Neuronal stem cell (in vitro differentiated cells): ENCODE results near the gene RERG.

Experiments
- DNase-seq: peaks from one replicate; pipeline ENCODE4 v3.0.0-alpha.2; 2013; ENCODE audit warnings: low spot score
- H2AFZ ChIP-seq: one replicate; pipeline ENCODE4 v1.6.1; 2013; ENCODE audit warnings: mild to moderate bottlenecking, low read length, inconsistent platforms
- H2AK5ac ChIP-seq: 2 replicates; pipeline ENCODE4 v1.6.1; 2013; ENCODE audit warnings: low read depth, mild to moderate bottlenecking, inconsistent platforms, low read length, moderate library complexity, mixed read lengths
- H2BK120ac ChIP-seq: 2 replicates; pipeline ENCODE4 v1.6.1; 2013; ENCODE audit warnings: low read depth, mild to moderate bottlenecking, inconsistent platforms, low read length, moderate library complexity, mixed read lengths
- H2BK12ac ChIP-seq: one replicate; pipeline ENCODE4 v1.6.1; 2013; ENCODE audit warnings: low read length, inconsistent platforms
- H2BK15ac ChIP-seq: 2 replicates; pipeline ENCODE4 v1.6.1; 2013; ENCODE audit warnings: mild to moderate bottlenecking, low read length, inconsistent platforms, mixed read lengths
- H2BK5ac ChIP-seq: one replicate; pipeline ENCODE4 v1.6.1; 2013; ENCODE audit warnings: inconsistent platforms, mild to moderate bottlenecking, low read length, moderate library complexity
- H3K14ac ChIP-seq: one replicate; pipeline ENCODE4 v1.6.1; 2013; ENCODE audit warnings: low read length, inconsistent platforms
- H3K18ac ChIP-seq: 2 replicates; pipeline ENCODE4 v1.6.1; 2013; ENCODE audit warnings: low read length, inconsistent platforms
- H3K23ac ChIP-seq: 2 replicates; pipeline ENCODE4 v1.6.1; 2013; ENCODE audit warnings: low read depth, mild to moderate bottlenecking, mixed read lengths, low read length, inconsistent platforms; ENCODE audit not compliant: poor library complexity
- H3K27ac ChIP-seq: replicated peaks from 3 replicates; pipeline ENCODE4 v1.5.1; 2013; ENCODE audit warnings: low read length, inconsistent platforms
- H3K27me3 ChIP-seq, 3 experiments: 2 replicates each; pipeline ENCODE4 v1.6.1; 2013; ENCODE audit warnings: low read length in 3 of 3, mild to moderate bottlenecking in 2 of 3, inconsistent platforms in 1 of 3, low read depth in 1 of 3, mixed read lengths in 1 of 3, moderate library complexity in 1 of 3; ENCODE audit not compliant: control insufficient read depth in 3 of 3, insufficient read depth in 3 of 3
- H3K36me3 ChIP-seq, 2 donors: replicated peaks in 1 of 2; 2 replicates each; pipeline ENCODE4 v1.6.1; 2013; ENCODE audit warnings: low read length in 2 of 2; ENCODE audit not compliant: control insufficient read depth in 2 of 2, insufficient read depth in 2 of 2
- H3K4ac ChIP-seq: 2 replicates; pipeline ENCODE4 v1.6.1; 2013; ENCODE audit warnings: inconsistent platforms, mild to moderate bottlenecking, low read length, moderate library complexity
- H3K4me1 ChIP-seq, 2 donors: 1 replicate in 1 of 2; 2 replicates in 1 of 2; pipeline ENCODE4 v1.6.1; 2013; ENCODE audit warnings: low read length in 2 of 2, low read depth in 1 of 2; ENCODE audit not compliant: control insufficient read depth in 2 of 2, insufficient read depth in 1 of 2
- H3K4me2 ChIP-seq: one replicate; pipeline ENCODE4 v1.6.1; 2013; ENCODE audit warnings: mild to moderate bottlenecking, low read length, inconsistent platforms; ENCODE audit not compliant: insufficient read depth, poor library complexity, severe bottlenecking
- H3K4me3 ChIP-seq, 2 donors: 2 replicates each; pipeline ENCODE4 v1.5.1; 2013; ENCODE audit warnings: low read length in 2 of 2, mild to moderate bottlenecking in 2 of 2, inconsistent platforms in 1 of 2, moderate library complexity in 1 of 2
- H3K79me1 ChIP-seq: one replicate; pipeline ENCODE4 v1.6.1; 2013; ENCODE audit warnings: low read depth, mild to moderate bottlenecking, inconsistent platforms, low read length, moderate library complexity
- H3K9ac ChIP-seq: one replicate; pipeline ENCODE4 v1.6.1; 2013; ENCODE audit warnings: mild to moderate bottlenecking, low read depth, low read length, inconsistent platforms; ENCODE audit not compliant: poor library complexity
- H3K9me3 ChIP-seq, 2 donors: replicated peaks in 1 of 2; 2 replicates each; pipeline versions ENCODE3 to v1.6.1; 2013; ENCODE audit warnings: low read length in 2 of 2, mild to moderate bottlenecking in 2 of 2, inconsistent platforms in 1 of 2, low read depth in 1 of 2, mixed read lengths in 1 of 2, moderate library complexity in 1 of 2; ENCODE audit not compliant: control insufficient read depth in 2 of 2, insufficient read depth in 1 of 2
- H4K8ac ChIP-seq: one replicate; pipeline ENCODE4 v1.6.1; 2013; ENCODE audit warnings: low read depth, mild to moderate bottlenecking, inconsistent platforms, low read length, moderate library complexity
- H4K91ac ChIP-seq: one replicate; pipeline ENCODE4 v1.6.1; 2013; ENCODE audit warnings: low read length, low read depth, mild to moderate bottlenecking, inconsistent platforms; ENCODE audit not compliant: poor library complexity
- WGBS, 2 donors: extraction: QIAGEN DNeasy Blood & Tissue Kit; methylation state at CpG; one replicate each; pipeline ENCODE4 v1.1.7; 2013; ENCODE audit warnings: missing lambda C conversion rate in 2 of 2, mixed read lengths in 1 of 2; ENCODE audit not compliant: insufficient read length in 2 of 2, insufficient replicate concordance in 1 of 2; ENCODE audit errors: extremely low coverage in 2 of 2; 5-methylcytosine and 5-hydroxymethylcytosine counted together

RERG gene

DNA sequence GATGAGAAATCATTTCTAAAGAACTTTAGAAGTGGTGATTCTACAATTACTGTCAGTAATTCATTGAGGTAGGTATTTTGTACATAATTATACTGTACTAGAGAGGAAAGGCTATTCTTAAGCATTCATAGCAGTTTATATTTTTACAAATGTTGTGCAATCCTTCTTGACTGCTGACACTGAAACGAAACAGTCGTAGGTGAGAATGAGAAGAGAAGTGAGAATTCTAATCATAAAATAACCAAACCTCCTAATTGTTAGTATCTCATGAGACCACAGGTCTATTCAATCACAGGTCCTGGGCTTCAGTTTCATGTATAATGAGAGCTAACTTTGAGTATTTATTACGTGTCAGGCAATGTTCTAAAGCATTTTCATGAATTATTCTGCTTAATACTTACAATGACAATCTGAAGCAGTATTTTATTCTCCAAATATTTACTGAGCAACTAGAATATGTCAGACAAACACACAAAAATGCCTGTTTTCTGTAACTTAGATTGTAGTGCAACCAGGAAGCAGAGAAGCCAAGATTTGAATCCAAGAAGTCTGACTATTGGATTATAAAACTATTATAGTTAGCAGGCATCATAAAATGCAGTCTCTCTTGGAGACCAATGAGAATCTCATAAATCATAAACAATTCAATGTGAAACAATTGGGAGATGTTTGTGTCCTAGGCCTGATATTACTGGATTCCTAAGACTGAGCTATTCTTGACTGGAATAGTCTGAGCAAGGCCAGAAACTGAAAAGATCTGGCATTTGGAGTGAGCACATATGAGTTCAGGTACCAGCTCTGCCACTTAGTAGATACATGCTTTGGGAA, 24.3 kb downstream of the RERG start:
- Histone ChIP-seq H3K4me2 (no peak overlapping the region), H3K14ac (no peak overlapping the region), H2AFZ (no peak overlapping the region), H2BK15ac (no peak overlapping the region), H4K8ac (no peak overlapping the region), H3K4me1 (peaks cover 0 to 3% of the 10 kb centered on the region in 2 donors), H3K36me3 (no peaks in the 10 kb centered on the region), H2BK5ac (no peak overlapping the region), H4K91ac (no peak overlapping the region), H2BK12ac (no peak overlapping the region), H3K27me3 (peaks cover 0 to 2% (median 0%) of the 10 kb centered on the region in 3 experiments), H3K9me3 (no peaks in the 10 kb centered on the region), H2BK120ac (no peak overlapping the region), H3K27ac (no peak overlapping the region), H3K18ac (no peak overlapping the region), H3K4ac (no peak overlapping the region), H3K79me1 (peaks cover 1% of the 10 kb centered on the region), H3K9ac (no peak overlapping the region), H2AK5ac (no peak overlapping the region), H3K23ac (no peak overlapping the region), H3K4me3 (no peak overlapping the region)
- no CpG with 5 or more reads among the region's 3 CpGs for WGBS, 2 donors
- no peak for DNase-seq

DNA sequence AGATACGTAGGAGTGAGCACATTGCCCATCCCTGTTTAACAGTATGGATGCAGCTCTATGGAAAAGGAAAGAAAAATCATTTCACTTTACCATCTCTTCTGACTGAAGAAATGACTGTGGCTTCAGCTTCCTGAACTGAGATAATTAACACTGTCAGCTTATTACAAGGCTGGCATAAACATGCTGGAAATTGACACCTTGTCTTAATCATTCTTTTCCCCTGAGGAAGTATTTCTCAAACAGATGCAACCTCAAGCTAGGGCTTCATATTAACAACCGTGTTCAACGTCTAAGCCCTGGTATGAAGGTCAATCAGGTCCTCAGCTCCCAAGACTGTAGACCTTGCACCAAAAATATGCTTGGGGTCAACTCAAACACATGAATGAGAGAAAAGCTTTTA, 25.0 kb downstream of the RERG start:
- Histone ChIP-seq H2AFZ (no peak overlapping the region), H3K4me2 (no peak overlapping the region), H2BK120ac (no peak overlapping the region), H3K4ac (no peak overlapping the region), H3K79me1 (peaks cover 1% of the 10 kb centered on the region), H3K27ac (no peak overlapping the region), H3K18ac (no peak overlapping the region), H4K91ac (no peak overlapping the region), H3K4me3 (no peak overlapping the region), H2BK5ac (no peak overlapping the region), H3K14ac (no peak overlapping the region), H2BK12ac (no peak overlapping the region), H4K8ac (no peak overlapping the region), H2AK5ac (no peak overlapping the region), H3K27me3 (peaks cover 0 to 2% (median 0%) of the 10 kb centered on the region in 3 experiments), H3K23ac (no peak overlapping the region), H3K9ac (no peak overlapping the region), H3K36me3 (no peaks in the 10 kb centered on the region), H3K4me1 (peaks cover 0 to 3% of the 10 kb centered on the region in 2 donors), H2BK15ac (no peak overlapping the region), H3K9me3 (no peaks in the 10 kb centered on the region)
- WGBS, 2 donors = no CpG with 5 or more reads among the region's 3 CpGs
- no peak for DNase-seq

DNA sequence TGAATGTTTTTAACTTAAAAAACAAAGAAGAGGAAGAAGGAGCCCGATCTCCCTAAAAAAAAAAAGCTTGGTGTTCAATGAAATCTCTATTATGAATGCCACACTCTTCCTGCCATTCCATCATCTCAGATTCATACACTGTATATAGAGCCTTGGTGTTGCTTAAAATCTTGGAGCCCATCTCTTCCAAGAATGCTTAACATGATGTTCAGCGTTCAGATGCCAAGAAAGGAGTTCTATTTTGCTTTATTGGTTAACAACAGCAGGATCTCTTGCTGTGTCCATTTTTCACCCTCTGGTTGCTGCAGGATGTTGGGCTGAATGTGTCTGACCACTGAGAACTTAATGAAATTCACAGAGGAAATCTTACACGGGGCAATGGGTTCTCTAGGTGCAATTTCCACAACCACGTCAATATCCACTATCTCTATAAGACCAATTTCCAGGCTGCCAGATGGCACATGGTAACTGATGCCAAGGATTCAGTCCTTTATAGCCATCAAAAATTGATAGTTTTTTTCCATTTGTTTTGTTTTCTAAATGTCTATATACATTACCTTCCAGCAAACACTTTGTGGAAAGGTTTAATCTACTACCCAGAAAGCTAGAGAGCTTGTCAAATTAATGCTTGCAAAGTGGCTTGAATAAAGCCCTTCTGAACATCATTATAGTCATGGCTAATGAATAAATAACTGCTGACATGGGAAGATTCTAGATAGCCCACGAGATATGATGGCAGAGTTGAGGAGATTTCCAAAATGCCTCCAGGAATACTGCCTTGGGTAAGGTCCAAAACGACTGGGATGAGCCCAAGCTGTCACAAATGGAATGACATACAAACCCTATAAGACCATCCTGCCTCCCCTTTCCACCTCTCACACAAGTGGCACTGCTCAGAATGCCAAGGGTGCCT, 26.5 kb downstream of the RERG start:
- H3K9me3 ChIP-seq = no peaks in the 10 kb centered on the region
- H3K27ac ChIP-seq = no peak overlapping the region
- no peak overlapping the region for H2AK5ac ChIP-seq
- DNase-seq = no peak
- H3K4me1 ChIP-seq = peaks cover 0 to 3% of the 10 kb centered on the region in 2 donors
- no peak overlapping the region for H2BK120ac ChIP-seq
- H3K27me3 ChIP-seq = peaks cover 0 to 2% (median 0%) of the 10 kb centered on the region in 3 experiments
- no peak overlapping the region for H2BK5ac ChIP-seq
- no peak overlapping the region for H3K18ac ChIP-seq
- H3K23ac ChIP-seq = no peak overlapping the region
- H3K4ac ChIP-seq = no peak overlapping the region
- H3K79me1 ChIP-seq = peaks cover 1% of the 10 kb centered on the region
- no peak overlapping the region for H3K9ac ChIP-seq
- H2BK12ac ChIP-seq = no peak overlapping the region
- no peak overlapping the region for H3K4me3 ChIP-seq
- H2AFZ ChIP-seq = no peak overlapping the region
- H4K8ac ChIP-seq = no peak overlapping the region
- no CpG with 5 or more reads among the region's 6 CpGs for WGBS, 2 donors
- no peaks in the 10 kb centered on the region for H3K36me3 ChIP-seq
- no peak overlapping the region for H3K14ac ChIP-seq
- H3K4me2 ChIP-seq = no peak overlapping the region
- no peak overlapping the region for H2BK15ac ChIP-seq
- H4K91ac ChIP-seq = no peak overlapping the region

DNA sequence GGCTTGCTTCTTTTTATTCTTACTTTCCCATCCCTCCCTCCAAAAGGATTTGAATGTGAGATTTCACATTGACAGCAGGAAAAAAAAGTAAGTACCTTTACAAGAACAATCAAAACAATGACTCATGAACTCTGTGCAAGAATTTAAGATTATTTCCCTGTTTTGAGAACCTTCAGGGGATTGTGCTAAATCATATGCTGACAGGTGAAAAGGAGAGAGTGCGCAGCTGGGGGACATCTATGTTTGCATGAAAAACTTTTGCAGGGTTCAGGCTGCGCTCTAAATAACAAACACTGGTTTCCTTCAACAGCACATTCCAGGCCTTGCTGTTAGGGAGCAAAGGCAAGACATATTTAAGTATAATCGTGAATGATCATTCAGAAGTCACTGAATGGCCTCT, 27.3 kb downstream of the RERG start:
- DNase-seq = no peak
- Histone ChIP-seq H3K4me1 (peaks cover 0 to 3% of the 10 kb centered on the region in 2 donors), H4K8ac (no peak overlapping the region), H3K14ac (no peak overlapping the region), H4K91ac (no peak overlapping the region), H3K9ac (no peak overlapping the region), H2BK15ac (no peak overlapping the region), H2BK120ac (no peak overlapping the region), H2AK5ac (no peak overlapping the region), H3K27ac (no peak overlapping the region), H3K4me2 (no peak overlapping the region), H3K27me3 (peaks cover 0 to 2% (median 0%) of the 10 kb centered on the region in 3 experiments), H3K4ac (no peak overlapping the region), H3K4me3 (no peak overlapping the region), H3K18ac (no peak overlapping the region), H2AFZ (no peak overlapping the region), H3K9me3 (no peaks in the 10 kb centered on the region), H2BK12ac (no peak overlapping the region), H2BK5ac (no peak overlapping the region), H3K36me3 (no peaks in the 10 kb centered on the region), H3K23ac (no peak overlapping the region), H3K79me1 (peaks cover 1% of the 10 kb centered on the region)
- no CpG with 5 or more reads among the region's 3 CpGs for WGBS, 2 donors
